ENCODE data around the gene TRPM4. TPM values are rescaled to one million over a fixed set of nuclear protein-coding genes. Genes with fewer than 3 reads are reported as not detected.
A peak's percentile ranks its signal among the peaks of the same experiment; 100 is the strongest.
"Not testable (repeated sequence)": the region's sequence is repeated elsewhere in the genome, so short reads cannot be mapped to it uniquely, and the experiment has no call there.

The TRPM4 gene
- total and polyA plus RNA-seq, 2 experiments from 2014 or later = 74.2 to 106 TPM

DNA sequence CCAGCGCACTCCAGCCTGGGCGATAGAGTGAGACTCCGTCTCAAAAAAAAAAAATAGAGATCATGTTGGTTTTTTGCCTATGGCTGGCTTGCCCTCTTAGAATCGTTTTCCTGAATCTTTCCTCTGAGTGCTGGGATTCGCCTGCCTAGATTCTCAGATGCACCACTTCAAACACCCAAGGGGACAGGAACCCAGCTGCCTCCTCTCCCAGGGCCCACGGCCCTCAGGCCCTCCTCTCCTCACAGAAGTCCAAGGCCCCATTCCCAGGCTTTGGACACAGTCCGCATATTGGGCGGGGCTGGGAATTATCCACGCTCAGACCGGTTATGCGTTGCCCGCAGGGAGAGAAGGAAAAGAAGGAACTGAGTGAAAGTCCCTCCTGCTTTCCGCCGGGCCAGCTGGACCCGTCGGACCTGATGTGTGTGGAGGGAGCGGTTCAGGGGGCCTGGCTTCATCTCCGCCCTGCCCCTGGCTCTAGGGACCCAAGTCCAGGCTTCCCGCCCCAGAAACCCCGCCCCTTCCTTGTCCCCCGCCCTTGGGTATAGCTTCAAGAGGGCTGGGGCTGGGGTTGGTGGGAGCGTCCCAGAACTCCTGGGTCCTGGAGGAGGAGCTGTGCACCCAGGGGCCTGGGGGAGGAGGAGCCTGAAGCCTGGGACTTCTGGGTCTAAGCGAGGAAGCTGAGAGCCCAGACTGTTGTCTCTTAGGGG lies 32.4 kb upstream of the TRPM4 start:
- no peak for TF ChIP-seq CTCF (IDR thresholded peaks at IDR 0.05; ENCODE audit: low read depth, low read length)
- no peak for DNase-seq (ENCODE audit: low read depth in 1 of 2, low spot score in 1 of 2)

GRCh38 chr19:49126575-49126974 lies 31.0 kb upstream of the TRPM4 start:
- Histone ChIP-seq H3K4me3 (no peak overlapping the region), H3K27me3 (no peaks in the 10 kb centered on the region), H3K9me3 (ENCODE audit: low read depth) (no peaks in the 10 kb centered on the region), H3K36me3 (no peaks in the 10 kb centered on the region), H3K4me1 (ENCODE audit: low read depth) (peaks cover 6% of the 10 kb centered on the region), H3K27ac (no peak overlapping the region)
- TF ChIP-seq CTCF (IDR thresholded peaks at IDR 0.05; ENCODE audit: low read depth, low read length) = no peak
- no peak for DNase-seq (ENCODE audit: low read depth in 1 of 2, low spot score in 1 of 2)

More for the DNA sequence above, 32.4 kb upstream of the TRPM4 start:
- Histone ChIP-seq H3K9me3 (ENCODE audit: low read depth) (no peaks in the 10 kb centered on the region), H3K4me3 (no peak overlapping the region), H3K27me3 (peaks cover 13% of the 10 kb centered on the region), H3K27ac (no peak overlapping the region), H3K36me3 (no peaks in the 10 kb centered on the region), H3K4me1 (ENCODE audit: low read depth) (peaks cover 6% of the 10 kb centered on the region)

GRCh38 chr19:49127225-49127624 lies 30.4 kb upstream of the TRPM4 start:
- H3K27me3 ChIP-seq; DNase-seq (ENCODE audit: low read depth in 1 of 2, low spot score in 1 of 2); H3K4me3 ChIP-seq; H3K36me3 ChIP-seq; H3K27ac ChIP-seq; H3K9me3 ChIP-seq (ENCODE audit: low read depth); H3K4me1 ChIP-seq (ENCODE audit: low read depth): not testable (repeated sequence)

DNA sequence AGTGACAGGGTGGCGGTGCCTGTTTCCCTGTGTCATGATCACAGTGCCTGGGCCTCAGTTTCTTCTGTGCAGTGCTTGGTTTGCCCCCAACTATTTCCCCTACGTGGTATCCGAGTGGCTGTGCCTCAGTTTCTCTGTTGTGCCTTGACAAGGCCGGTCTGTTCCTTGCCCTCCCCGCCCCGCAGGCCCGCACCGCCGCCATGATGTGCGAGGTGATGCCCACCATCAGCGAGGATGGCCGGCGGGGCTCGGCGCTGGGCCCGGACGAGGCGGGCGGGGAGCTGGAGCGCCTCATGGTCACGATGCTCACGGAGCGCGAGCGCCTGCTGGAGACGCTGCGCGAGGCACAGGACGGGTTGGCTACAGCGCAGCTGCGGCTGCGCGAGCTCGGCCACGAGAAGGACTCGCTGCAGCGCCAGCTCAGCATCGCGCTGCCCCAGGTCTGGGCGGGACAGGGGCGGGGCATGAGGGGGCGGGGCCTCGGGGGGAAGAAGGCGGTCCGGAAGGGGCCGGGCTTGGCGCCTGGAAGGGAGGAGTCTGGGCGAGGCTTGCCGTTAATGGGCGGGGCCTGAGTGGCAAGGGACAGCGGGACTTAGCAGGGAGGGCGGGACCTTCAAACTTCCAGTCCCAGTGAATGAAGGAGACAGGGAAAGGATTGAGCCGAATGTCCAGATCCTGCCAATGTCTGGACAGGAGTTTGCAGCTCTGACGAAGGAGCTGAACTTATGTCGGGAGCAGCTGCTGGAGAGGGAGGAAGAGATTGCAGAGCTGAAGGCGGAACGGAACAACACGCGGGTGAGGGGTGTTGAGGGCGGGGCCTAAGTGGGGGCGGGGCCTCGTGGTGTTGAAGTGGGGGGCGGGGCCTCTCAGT lies 29.7 kb upstream of the TRPM4 start:
- peak; percentile 17 for TF ChIP-seq CTCF (IDR thresholded peaks at IDR 0.05; ENCODE audit: low read depth, low read length)
- no peaks in the 10 kb centered on the region for H3K9me3 ChIP-seq (ENCODE audit: low read depth)
- H3K27me3 ChIP-seq = no peaks in the 10 kb centered on the region
- no peaks in the 10 kb centered on the region for H3K36me3 ChIP-seq
- H3K27ac ChIP-seq = no peak overlapping the region
- H3K4me1 ChIP-seq (ENCODE audit: low read depth) = peaks cover 6% of the 10 kb centered on the region
- peak; percentile 98 to 99 for DNase-seq (ENCODE audit: low read depth in 1 of 2, low spot score in 1 of 2)
- H3K4me3 ChIP-seq = peak overlapping the region; percentile 14

- Histone ChIP-seq H3K9me3 (ENCODE audit: low read depth) (no peaks in the 10 kb centered on the region), H3K36me3 (no peaks in the 10 kb centered on the region), H3K4me3 (peak overlapping the region; percentile 14), H3K27ac (no peak overlapping the region), H3K27me3 (no peaks in the 10 kb centered on the region), H3K4me1 (ENCODE audit: low read depth) (peaks cover 6% of the 10 kb centered on the region)
- no peak for TF ChIP-seq CTCF (IDR thresholded peaks at IDR 0.05; ENCODE audit: low read depth, low read length)
- no peak for DNase-seq (ENCODE audit: low read depth in 1 of 2, low spot score in 1 of 2)
Measured at GRCh38 chr19:49128545-49129237, 28.9 kb upstream of the TRPM4 start.
